B cell (primary cell): Measurements from ENCODE around the gene REM2. TPM values are rescaled to one million over a fixed set of nuclear protein-coding genes. Genes with fewer than 3 reads are reported as not detected.

ENCODE experiments used
- ATAC-seq: fragments of 200-7000 bp; cut with Tn5 transposase; one replicate; pipeline ENCODE4 v1.10.0; 2021; ENCODE audit warnings: low read depth, mild to moderate bottlenecking, moderate number of reproducible peaks, moderate library complexity
- CTCF ChIA-PET: fragments of 350-600 bp; sonication (Branson Sonifier 250); formaldehyde crosslinking; loops from one replicate; lab custom pipeline; 2021; ENCODE audit warnings: antibody characterized with exemption, inconsistent platforms; lab: Charles Lee
- POLR2A ChIA-PET: fragments of 350-600 bp; sonication (Branson Sonifier 250); formaldehyde crosslinking; loops from one replicate; lab custom pipeline; 2021; ENCODE audit warnings: antibody characterized with exemption; lab: Charles Lee
- DNase-seq: peaks from one replicate; pipeline ENCODE4 v3.0.0; 2013
- H2AFZ ChIP-seq: 2 replicates; pipeline ENCODE4 v1.6.1; 2012; ENCODE audit warnings: mild to moderate bottlenecking, low read depth, low read length; ENCODE audit not compliant: insufficient read depth, poor library complexity, severe bottlenecking
- H3K27ac ChIP-seq, 2 donors: 1 replicate in 1 of 2; 2 replicates in 1 of 2; pipeline ENCODE4 v1.5.1; 2012 to 2013; ENCODE audit warnings: low read length in 2 of 2, mild to moderate bottlenecking in 2 of 2, moderate library complexity in 1 of 2
- H3K27me3 ChIP-seq, 4 experiments: fragments of 200-600 bp in 1 of 4; sonication (generic) in 1 of 4; replicated peaks in 1 of 4; 1 replicate in 2 of 4; 2 replicates in 2 of 4; pipeline versions ENCODE4 v1.6.1 to v1.7.0; 2013 to 2016; ENCODE audit warnings: low read length in 3 of 4, mild to moderate bottlenecking in 2 of 4, mixed read lengths in 1 of 4, moderate library complexity in 1 of 4; ENCODE audit not compliant: insufficient read depth in 4 of 4, control insufficient read depth in 3 of 4; ENCODE audit errors: control extremely low read depth in 1 of 4
- H3K36me3 ChIP-seq, 2 experiments: replicated peaks in 1 of 2; 1 replicate in 1 of 2; 2 replicates in 1 of 2; pipeline versions ENCODE4 v1.6.1 to v1.7.1; 2013; ENCODE audit warnings: low read length in 1 of 2; ENCODE audit not compliant: insufficient read depth in 2 of 2, control insufficient read depth in 1 of 2; ENCODE audit errors: control extremely low read depth in 1 of 2, extremely low read depth in 1 of 2
- H3K4me1 ChIP-seq, 2 donors: fragments of 200-600 bp in 1 of 2; sonication (generic) in 1 of 2; 1 replicate in 1 of 2; 2 replicates in 1 of 2; pipeline versions ENCODE4 v1.5.1 to v1.6.1; 2013 to 2017; ENCODE audit warnings: low read length in 2 of 2; ENCODE audit not compliant: control insufficient read depth in 2 of 2, insufficient read depth in 2 of 2
- H3K4me2 ChIP-seq: replicated peaks from 2 replicates; pipeline ENCODE3; 2012; ENCODE audit warnings: mild to moderate bottlenecking, low read depth, low read length; ENCODE audit not compliant: poor library complexity, severe bottlenecking
- H3K4me3 ChIP-seq, 5 experiments: fragments of 200-600 bp in 1 of 5; sonication (generic) in 1 of 5; 1 replicate in 3 of 5; 2 replicates in 2 of 5; pipeline versions ENCODE4 v1.5.1 to v1.7.0; 2011 to 2016; ENCODE audit warnings: low read length in 4 of 5, mild to moderate bottlenecking in 4 of 5, low read depth in 2 of 5, control low read depth in 1 of 5, moderate library complexity in 1 of 5; ENCODE audit not compliant: insufficient read depth in 1 of 5; ENCODE audit errors: control extremely low read depth in 1 of 5, extremely low read depth in 1 of 5
- H3K79me2 ChIP-seq: fragments of 200-600 bp; sonication (generic); one replicate; pipeline ENCODE4 v1.6.0; 2016; ENCODE audit warnings: low read length; ENCODE audit not compliant: control insufficient read depth, insufficient read depth
- H3K9ac ChIP-seq: fragments of 200-600 bp; sonication (generic); 2 replicates; pipeline ENCODE4 v1.6.1; 2017; ENCODE audit warnings: mild to moderate bottlenecking, low read length, moderate library complexity
- H3K9me3 ChIP-seq, 3 donors: one replicate each; pipeline versions ENCODE4 v1.6.1 to v1.7.1; 2013; ENCODE audit warnings: low read length in 2 of 3; ENCODE audit not compliant: control insufficient read depth in 2 of 3, insufficient read depth in 1 of 3; ENCODE audit errors: control extremely low read depth in 1 of 3
- H4K20me1 ChIP-seq: 2 replicates; pipeline ENCODE4 v1.6.0; 2012; ENCODE audit warnings: mild to moderate bottlenecking, low read length; ENCODE audit not compliant: insufficient read depth, control insufficient read depth, poor library complexity, severe bottlenecking
- H3K27ac Mint-ChIP-seq: one replicate; pipeline ENCODE4 v1.8.0; 2021; ENCODE audit warnings: mixed read lengths
- H3K27me3 Mint-ChIP-seq: one replicate; pipeline ENCODE4 v1.8.0; 2021; ENCODE audit warnings: mixed read lengths
- H3K4me1 Mint-ChIP-seq: one replicate; pipeline ENCODE4 v1.8.0; 2021; ENCODE audit warnings: mixed read lengths
- H3K4me3 Mint-ChIP-seq: one replicate; pipeline ENCODE4 v1.8.0; 2021; ENCODE audit warnings: mixed read lengths
- H3K9me3 Mint-ChIP-seq: one replicate; pipeline ENCODE4 v1.8.0; 2022; ENCODE audit warnings: mixed read lengths; ENCODE audit not compliant: insufficient read depth
- EZH2 ChIP-seq: IDR thresholded peaks from 2 replicates; pipeline ENCODE4 v1.6.1; 2012; ENCODE audit warnings: borderline replicate concordance, low read depth, mild to moderate bottlenecking, moderate library complexity, low read length; ENCODE audit not compliant: insufficient read depth, poor library complexity, severe bottlenecking
- WGBS: methylation state at CpG from one replicate; pipeline ENCODE4 v1.1.5; 2013; ENCODE audit warnings: missing lambda C conversion rate; ENCODE audit not compliant: insufficient coverage; 5-methylcytosine and 5-hydroxymethylcytosine counted together
- intact Hi-C: fragments of 100-400 bp; cut with micrococcal nuclease; formaldehyde crosslinking; loops from one replicate; pipeline ENCODE4 v1.10.0; 2022
- polyA plus RNA-seq: library from polyadenylated mRNA; depleted of rRNA; stranded (reverse); fragments of >200 nt; gene quantifications from 2 replicates; pipeline ENCODE4 v1.2.3, GENCODE V29; 2012
- total RNA-seq, 2 donors: library from RNA; stranded (reverse); fragments of 120-200 nt in 1 of 2; gene quantifications; 1 replicate in 1 of 2; 2 replicates in 1 of 2; pipeline versions ENCODE4 v1.2.3 to v1.2.4, GENCODE V29; 2013 to 2022
- TF ChIP-seq, protein P1 (sequence below): fragments of 200-600 bp; IDR thresholded peaks from one replicate; pipeline ENCODE4 v1.8.0; 2022; ENCODE audit warnings: antibody characterized with exemption, mild to moderate bottlenecking

Gene REM2
- total and polyA plus RNA-seq, 2 donors (not counting 1 experiment from before 2014, with no cell fraction given), result 5.6 to 12.9 TPM

GRCh38 chr14:22847661-22848341, 35.2 kb upstream of the REM2 start:
- Histone ChIP-seq H3K4me1 (peaks cover 0 to 1% of the 10 kb centered on the region in 2 donors), H3K36me3 (no peaks in the 10 kb centered on the region), H3K9ac (no peak overlapping the region), H3K27ac (no peak overlapping the region), H3K79me2 (no peaks in the 10 kb centered on the region), H3K9me3 (no peaks in the 10 kb centered on the region), H3K4me3 (no peak overlapping the region), H2AFZ (no peak overlapping the region), H4K20me1 (no peaks in the 10 kb centered on the region), H3K27me3 (peaks cover 0 to 19% (median 0%) of the 10 kb centered on the region in 4 experiments), H3K4me2 (no peak overlapping the region)
- peaks cover 10% of the 10 kb centered on the region for H3K27me3 Mint-ChIP-seq
- WGBS, result 46% methylated on average over 6 of the region's 14 CpGs
- TF ChIP-seq, protein P1, sequence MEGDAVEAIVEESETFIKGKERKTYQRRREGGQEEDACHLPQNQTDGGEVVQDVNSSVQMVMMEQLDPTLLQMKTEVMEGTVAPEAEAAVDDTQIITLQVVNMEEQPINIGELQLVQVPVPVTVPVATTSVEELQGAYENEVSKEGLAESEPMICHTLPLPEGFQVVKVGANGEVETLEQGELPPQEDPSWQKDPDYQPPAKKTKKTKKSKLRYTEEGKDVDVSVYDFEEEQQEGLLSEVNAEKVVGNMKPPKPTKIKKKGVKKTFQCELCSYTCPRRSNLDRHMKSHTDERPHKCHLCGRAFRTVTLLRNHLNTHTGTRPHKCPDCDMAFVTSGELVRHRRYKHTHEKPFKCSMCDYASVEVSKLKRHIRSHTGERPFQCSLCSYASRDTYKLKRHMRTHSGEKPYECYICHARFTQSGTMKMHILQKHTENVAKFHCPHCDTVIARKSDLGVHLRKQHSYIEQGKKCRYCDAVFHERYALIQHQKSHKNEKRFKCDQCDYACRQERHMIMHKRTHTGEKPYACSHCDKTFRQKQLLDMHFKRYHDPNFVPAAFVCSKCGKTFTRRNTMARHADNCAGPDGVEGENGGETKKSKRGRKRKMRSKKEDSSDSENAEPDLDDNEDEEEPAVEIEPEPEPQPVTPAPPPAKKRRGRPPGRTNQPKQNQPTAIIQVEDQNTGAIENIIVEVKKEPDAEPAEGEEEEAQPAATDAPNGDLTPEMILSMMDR, result no peak
- no peak for TF ChIP-seq EZH2
- DNase-seq (no peak), ATAC-seq (no peak)
- H3K27ac Mint-ChIP-seq, result no peak overlapping the region
- POLR2A ChIA-PET, result no interaction called here
- peaks cover 2% of the 10 kb centered on the region for H3K4me1 Mint-ChIP-seq
- CTCF ChIA-PET, result interaction anchor here (0.9 to 12.0 kb wide), 7 partner anchors 9 to 147 kb away, joined by 3 to 207 read pairs (median 6); partner anchors contain the start of genes MMP14 and MRPL52
- H3K9me3 Mint-ChIP-seq, result no peaks in the 10 kb centered on the region
- intact Hi-C loops, result no loop called here
- H3K4me3 Mint-ChIP-seq, result no peak overlapping the region
